SH-SY5Y (cell line): ENCODE data around the gene TESK1.

Experiments
- GATA2 ChIP-seq: IDR thresholded peaks from 2 replicates; pipeline ENCODE4 v1.6.1; 2011; ENCODE audit warnings: mild to moderate bottlenecking, low read depth, low read length
- GATA3 ChIP-seq: IDR thresholded peaks from 2 replicates; pipeline ENCODE4 v1.6.1; 2011; ENCODE audit warnings: low read depth, mild to moderate bottlenecking, low read length, moderate library complexity

TESK1 gene

DNA sequence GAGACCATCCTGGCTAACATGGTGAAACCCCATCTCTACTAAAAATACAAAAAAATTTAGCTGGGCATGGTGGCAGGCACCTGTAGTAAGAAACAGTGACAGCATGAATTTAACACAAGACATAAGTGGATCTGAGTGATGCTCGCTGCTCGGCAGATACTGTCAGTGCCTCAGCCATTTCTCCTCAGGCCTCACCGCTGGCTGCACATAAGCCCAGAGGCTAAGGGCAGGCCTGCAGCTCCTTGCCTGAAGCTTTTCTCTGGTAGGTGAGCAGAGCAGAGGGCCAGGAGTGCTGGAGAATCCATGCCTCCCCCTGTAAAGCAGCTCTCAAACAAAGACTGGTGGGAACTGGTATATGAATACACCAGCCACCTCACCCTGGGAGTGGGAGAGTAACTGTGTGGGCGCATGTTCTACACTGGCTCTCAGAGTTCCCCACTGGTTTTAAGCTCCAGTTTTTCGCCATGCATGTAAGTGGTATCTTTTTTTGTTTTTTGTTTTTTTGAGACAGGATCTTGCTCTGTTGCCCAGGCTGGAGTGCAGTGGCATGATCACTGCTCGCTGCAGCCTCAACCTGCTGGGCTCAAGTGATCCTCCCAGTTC is 23.4 kb downstream of the TESK1 start:
- TF ChIP-seq GATA2 (no peak), GATA3 (no peak)

DNA sequence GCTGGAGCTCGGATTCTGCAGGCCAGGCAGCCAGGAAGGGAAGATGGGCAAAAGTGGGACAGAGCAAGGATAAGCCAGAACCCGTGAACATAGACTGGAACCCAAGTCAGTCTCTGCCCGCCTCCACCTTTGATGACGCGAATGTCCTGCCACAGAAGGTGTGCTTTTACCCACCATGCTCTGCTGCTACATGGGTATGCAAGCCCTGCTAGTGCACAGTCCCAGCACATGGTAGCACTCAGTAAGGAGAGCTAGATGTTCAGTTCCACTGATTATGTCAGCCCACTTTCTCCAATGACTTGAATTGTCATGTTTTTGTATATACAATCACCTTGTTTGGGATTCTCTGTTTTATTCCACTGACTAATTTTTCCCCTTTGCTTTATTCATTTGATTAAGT is 24.5 kb downstream of the TESK1 start:
- TF ChIP-seq GATA3 (no peak), GATA2 (no peak)

DNA sequence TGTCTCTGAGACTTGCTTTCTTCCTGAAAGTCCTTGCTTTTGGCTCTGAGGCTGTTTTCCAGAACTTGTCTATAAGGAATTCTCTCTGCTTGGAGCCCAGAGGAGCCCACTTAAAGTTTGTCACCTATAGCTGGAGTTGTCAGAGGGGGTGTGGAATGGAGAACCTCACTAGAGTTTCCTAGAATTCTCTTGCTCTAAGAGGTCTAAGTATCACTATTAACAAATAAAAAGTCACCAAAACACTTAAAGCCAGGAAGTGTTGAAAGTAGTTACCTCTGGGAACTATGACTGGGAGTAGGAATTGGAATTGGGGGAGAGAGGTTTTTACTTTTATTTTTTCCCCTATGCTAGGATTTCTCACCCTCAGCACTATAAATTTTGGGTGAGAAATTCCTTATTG is 30.7 kb downstream of the TESK1 start:
- TF ChIP-seq GATA3 (no peak), GATA2 (no peak)

DNA sequence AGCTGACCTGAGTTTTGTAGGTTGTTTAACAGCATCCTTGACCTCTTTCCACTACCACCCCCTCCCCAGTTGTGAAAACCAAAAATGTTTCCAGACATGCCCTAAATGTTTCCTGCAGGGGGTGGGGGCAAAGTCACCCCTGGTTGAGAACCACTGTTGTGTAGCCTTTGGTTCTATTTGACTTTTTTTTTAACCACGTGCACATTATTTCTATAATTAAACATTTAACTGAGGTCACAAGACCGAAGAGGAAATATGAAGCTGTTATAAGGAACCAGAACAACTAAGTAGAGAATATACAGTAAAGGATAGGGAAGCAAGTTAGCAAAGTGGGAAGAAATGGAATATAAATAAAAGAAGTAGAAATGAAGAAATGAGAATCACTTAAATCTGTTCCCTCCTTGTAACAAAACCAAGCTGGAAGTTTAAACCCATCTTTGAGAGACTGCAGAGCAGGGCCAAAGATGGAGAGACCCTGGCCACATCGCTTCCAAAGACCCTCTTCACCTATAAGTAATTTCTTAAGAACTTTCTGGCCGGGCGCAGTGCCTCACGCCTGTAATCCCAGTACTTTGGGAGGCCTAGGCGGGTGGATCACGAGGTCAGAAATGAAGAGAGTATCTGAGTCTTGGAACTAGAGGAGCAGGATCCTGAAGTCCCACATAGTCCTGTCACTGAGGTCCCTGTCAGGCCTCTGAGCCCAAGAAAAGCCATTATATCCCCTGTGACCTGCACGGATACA is 31.2 kb downstream of the TESK1 start:
- TF ChIP-seq GATA2 (no peak), GATA3 (no peak)

DNA sequence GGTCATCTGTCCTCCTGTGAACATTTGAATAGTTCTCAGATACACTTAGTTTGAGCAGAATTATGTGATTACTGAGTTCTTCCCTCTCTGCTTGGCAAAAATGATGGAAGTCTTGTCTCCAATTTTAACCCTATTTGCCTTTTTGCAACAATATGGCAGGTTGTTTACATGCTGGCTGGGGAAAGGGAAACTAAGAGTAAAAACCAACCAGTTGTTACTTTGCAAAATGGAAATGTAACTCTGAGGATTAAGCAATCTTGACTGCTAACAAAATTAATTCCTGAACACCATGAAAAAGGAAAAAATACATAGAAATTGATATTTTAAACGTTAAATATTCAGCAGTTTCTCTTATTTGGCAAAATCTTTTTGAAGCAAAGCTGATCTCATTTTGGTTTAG is 34.6 kb downstream of the TESK1 start:
- no peak for TF ChIP-seq GATA2
- no peak for TF ChIP-seq GATA3

DNA sequence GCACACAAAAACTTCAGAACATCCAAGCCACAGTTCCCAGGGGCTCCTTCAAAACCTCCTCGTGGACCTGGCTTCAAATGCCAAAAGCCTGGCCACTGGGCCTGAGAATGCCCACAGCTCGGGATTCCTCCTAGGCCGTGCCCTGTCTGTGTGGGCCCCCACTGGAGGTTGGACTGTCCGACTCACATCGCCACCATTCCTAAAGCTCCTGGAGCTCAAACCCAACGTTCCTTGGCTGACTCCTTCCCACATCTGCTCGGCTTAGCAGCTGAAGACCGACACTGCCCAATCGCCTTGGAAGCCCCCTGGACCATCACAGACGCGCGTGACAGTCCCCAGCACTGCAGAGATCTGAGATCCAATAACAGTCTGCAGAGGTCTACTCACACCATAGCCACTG is 38.0 kb downstream of the TESK1 start:
- TF ChIP-seq GATA2, result no peak
- TF ChIP-seq GATA3, result no peak

DNA sequence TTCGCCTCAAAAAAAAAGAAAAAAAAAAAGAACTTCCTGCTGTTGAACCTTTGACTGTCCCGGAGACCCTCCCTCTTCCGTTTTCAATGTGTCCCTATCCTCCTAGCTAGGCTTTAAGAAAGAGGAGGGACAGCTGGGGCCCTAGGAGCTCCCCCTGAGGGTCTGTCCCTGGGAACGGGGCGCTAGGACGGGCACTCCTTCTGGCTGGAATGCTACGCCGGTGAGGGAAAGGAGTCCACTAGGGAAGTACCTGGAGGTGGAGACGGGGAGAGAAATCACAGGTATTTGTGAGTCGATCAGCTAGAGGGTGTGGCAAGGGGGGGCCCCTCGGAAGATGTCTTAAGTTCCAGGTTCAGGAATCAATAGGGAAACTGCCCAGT is 41.1 kb downstream of the TESK1 start:
- TF ChIP-seq GATA2 (no peak), GATA3 (no peak)

DNA sequence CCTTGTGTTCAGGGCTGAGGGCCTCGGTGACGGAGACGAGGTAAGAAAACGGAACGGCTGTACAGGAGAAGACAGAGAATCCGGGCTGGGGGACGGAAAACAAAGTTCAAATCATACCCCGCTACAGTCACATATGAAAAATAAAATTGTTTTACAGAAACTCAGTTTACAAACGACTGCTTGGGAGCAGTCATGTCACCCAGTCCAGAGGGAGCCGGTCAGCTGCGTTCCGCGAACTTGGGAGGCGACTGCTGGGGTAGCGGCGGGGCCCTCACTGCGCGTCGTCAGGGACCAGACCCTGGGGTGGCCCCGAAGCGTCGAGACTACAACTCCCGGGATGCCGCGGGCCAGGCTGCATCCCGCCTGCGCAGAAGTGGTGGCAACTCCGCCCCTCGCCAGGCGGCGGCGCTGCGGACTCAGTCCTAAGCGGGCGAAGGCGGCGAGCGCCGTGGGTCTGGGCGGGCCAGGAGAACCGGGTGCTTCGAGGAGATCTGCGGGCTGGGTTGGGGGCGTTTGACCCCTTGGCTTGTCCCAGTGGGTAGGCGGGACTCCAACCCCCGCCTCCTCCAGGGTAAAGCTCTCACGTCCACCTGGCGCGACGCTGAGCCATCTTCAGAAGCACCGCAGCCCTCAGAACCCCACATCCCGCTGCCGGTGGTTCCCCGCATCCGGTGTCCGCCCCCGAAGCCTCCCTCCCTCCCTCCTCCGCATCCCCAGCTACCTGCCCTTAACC is 41.6 kb downstream of the TESK1 start:
- no peak for TF ChIP-seq GATA3
- no peak for TF ChIP-seq GATA2

DNA sequence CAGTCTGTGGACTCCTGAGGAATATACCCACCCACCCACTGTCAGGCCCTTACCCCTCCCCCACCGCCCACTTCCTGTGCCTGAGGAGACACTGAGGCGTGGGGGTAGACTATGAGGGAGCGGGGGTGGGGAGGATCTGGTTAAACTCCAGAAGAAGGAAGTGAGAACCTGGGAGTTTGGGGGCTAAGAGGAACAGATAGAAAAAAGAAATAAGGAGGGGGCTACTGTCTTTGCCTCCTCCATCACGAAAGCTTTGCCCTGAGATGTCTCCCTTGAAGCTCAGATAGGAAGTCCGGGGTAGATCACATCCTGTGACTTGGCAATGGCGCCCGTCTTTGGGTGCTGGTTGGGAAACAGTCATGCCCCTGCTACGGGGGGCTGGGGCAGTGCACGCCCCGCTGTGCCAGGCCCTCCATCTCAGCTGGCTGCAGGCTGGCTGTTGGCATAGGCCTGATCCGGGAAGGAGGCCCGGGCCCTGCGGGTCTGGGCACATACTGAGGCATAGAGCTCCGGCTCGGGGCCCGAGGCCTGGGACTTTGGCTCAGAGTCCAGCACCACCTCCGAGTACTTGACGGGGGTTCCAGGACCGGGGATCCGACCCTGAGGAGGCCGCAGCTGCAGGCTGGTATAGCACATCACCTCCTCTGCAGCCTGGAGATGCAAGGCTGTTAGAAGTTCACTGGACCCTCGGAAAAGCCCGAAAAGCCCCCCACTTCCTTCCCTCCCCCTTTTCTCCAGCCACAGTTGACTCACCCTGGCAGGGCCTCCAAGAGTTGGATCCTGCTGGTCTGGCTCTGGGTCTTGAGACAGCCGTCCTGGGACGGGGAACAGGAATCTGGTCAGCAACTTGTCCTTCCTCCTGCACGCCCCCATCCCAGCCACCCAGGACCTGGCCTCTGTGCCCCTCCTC is 44.6 kb downstream of the TESK1 start:
- TF ChIP-seq GATA3 (no peak), GATA2 (no peak)

DNA sequence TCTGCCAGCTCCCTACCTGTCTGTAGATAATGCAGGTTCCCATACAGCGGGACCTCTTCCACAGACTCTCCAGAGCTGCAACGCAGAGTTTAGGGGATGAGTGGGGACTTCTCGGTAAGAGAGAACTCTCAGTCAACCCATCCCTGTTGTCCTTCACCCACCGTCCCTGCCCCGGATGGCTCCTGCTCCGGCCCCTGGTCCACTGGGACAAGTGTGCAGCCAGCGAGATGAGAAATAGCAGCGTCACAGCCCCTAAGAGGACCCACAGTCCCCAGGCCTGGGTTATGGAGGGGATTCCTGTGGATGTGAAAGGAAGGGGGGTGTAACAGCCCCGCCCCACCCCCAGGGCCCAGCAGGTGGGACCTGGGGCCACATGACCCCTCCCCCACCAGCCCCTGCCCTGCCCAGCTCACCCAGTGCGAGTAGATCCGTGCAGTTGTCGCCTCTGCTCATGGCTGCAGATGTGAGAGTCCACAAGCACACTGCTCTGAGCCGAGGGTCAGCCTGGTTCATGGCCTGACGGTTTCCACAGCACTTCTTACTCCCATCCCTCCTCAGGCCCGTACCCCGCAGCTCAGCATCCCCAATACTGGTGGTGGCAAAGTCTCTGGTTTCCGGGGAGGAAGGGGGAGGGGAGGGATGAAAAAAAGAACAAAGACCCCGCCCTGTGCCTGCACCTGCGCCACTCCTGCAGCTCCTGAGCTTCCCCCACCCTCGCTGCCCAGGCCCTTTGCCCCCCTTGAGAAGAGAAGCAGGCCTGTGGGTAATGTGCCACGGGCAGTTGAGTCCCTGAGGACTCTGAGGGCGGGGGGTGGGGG is 45.5 kb downstream of the TESK1 start, which contains the start of gene SIT1:
Gene SIT1, minus strand, starts transcription at position 591 of the 818 bp plus-strand sequence. Its CDS starts 78 bp downstream, at position 513.
- TF ChIP-seq GATA2 (no peak), GATA3 (no peak)

DNA sequence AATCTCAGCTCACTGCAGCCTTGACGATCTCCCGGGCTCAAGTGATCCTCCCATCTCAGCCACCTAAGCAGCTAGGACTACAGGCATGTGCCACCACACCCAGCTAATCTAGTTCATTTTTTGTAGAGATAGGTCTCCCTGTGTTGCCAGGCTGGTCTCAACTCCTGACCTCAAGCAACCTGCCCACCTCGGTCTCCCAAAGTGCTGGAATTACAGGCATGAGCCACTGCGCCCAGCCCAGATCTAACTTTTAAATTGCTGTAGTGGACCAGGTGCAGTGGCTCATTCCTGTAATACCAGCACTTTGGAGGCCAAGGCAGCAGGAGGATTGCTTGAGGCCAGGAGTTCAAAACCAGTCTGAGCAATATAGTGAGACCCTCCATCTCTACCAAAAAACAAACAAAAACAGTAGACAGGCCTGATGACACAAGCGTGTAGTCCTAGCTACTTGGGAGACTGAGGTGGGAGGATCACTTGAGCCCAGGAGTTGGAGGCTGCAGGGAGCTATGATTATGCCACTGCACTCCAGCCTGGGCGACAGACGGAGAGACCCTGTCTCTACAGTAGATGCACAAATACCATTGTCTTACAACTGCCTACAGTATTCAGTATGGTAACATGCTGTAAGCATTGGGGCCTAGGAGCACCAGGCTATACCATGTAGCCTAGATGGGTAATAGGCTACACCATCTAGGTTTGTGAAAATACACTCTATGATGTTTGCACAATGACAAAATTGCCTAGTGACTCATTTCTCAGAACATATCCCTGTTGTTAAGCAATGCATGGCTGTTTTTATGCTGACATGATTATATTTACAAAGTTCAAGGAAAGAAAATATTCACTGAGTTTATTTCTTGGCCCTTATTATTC is 47.1 kb downstream of the TESK1 start:
- TF ChIP-seq GATA3, result no peak
- no peak for TF ChIP-seq GATA2

DNA sequence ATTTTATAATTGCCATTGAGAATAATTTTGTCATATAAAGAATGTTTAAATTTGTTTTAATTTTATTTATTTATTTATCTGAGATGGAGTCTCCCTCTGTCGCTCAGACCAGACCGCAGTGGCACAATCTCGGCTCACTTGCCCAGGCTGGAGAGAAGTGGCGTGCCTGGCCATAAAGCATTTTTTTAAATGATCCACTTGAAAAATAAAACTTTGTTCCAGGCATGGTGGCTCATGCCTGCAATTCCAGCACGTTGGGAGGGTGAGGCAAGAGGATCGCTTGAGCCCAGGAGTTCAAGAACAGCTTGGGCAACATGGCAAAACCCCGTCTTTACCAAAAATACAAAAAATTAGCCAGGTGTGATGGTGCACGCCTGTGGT is 47.8 kb downstream of the TESK1 start:
- TF ChIP-seq GATA2 (no peak), GATA3 (no peak)
